Measurements from ENCODE around the gene SCARB1. TPM values are rescaled to one million over a fixed set of nuclear protein-coding genes. Genes with fewer than 3 reads are reported as not detected.

The SCARB1 gene
- total and polyA plus RNA-seq, 2 of the 13 experiments (the other 11 are each of a cell fraction or from before 2014, with no cell fraction given) = 63.4 to 160 TPM

DNA sequence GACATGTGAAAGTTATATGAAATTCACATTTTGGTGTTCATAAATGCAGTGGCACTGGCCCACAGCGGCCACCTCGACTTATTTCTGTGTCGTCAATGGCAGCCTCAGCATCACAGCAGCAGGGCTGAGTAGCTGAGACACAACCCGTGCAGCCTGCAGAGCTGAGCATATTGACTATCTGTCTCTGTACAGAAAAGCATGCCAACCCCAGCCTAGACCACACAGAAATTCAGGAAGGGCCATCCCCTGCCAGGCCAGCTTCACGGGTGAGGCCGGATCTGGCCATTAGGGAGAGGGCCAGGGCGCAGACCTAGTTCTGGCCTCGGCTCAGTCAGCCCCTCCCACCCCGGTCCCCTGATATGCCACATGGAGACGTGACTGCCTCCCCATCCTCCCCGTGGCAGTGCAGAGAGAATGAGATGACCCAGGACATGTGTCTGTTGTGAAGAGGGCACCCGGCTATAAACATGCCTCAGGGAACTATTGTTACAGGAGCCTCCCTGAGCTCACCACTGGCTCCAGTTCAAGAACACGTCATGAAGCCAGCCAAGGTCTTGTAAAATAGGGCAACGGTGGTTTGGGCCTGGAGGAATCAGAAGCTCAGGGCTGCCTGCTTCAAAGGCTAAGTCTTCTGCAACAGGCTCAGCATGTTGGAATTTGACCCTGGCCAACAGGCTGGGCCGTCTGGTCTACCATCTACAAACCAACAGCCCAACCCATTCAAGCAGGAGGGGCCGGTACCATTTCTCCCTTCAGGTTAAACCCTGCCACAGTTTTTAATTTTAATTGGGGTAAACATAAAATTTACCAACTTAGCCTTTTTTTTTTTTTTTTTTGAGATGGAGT, 25.5 kb downstream of the SCARB1 start:
- CTCF ChIA-PET (ENCODE audit: low intra/inter-chr PET ratio, low total read pairs) = no interaction called here
- Histone ChIP-seq H3K9ac (ENCODE audit: insufficient read depth, low read depth, low read length) (peak overlapping the region; percentile 21), H3K9me3 (ENCODE audit: low read length) (no peaks in the 10 kb centered on the region), H3K4me1 (ENCODE audit: insufficient read depth, low read length) (peaks cover 98% of the 10 kb centered on the region), H3K79me2 (ENCODE audit: insufficient read depth, low read length) (peaks cover 68% of the 10 kb centered on the region), H3K36me3 (replicated peaks in 1 of 2; ENCODE audit: control insufficient read depth in 1 of 2, insufficient read depth in 2 of 2, low read length in 2 of 2) (peaks cover 7 to 33% of the 10 kb centered on the region in 2 experiments; a peak in 4 of 5 replicates), H4K20me1 (ENCODE audit: insufficient read depth, low read length) (no peaks in the 10 kb centered on the region), H3K27me3 (ENCODE audit: control insufficient read depth in 1 of 2, insufficient read depth in 2 of 2, low read length in 2 of 2) (no peaks in the 10 kb centered on the region), H3K27ac (ENCODE audit: extremely low read length, insufficient read depth, low read length) (peak overlapping the region; percentile 75), H2AFZ (ENCODE audit: low read length) (no peak overlapping the region), H3K4me2 (ENCODE audit: low read depth, low read length) (peak overlapping the region; percentile 49), H3K4me3 (replicated peaks in 1 of 3; ENCODE audit: insufficient read depth in 1 of 3, low read depth in 2 of 3, low read length in 3 of 3) (peak overlapping the region in 1 of 3 experiments; percentile 8; a peak in 1 of 6 replicates)
- peak; percentile 98 for DNase-seq (ENCODE audit: low spot score)
- peak; percentile 87 for ATAC-seq
- POLR2A ChIA-PET = interaction anchor here (0.6 to 2.9 kb wide), 18 partner anchors 9 to 102 kb away, joined by 3 to 49 read pairs (median 4); partner anchors contain the start of genes SCARB1 and UBC
- in situ Hi-C loops (cut with HindIII; ENCODE audit: extremely low pct_ligation_motif_present, low pct_unique_long_range_greater_than_20kb) = no loop called here
- intact Hi-C loops (cut with micrococcal nuclease; ENCODE audit: unreplicated experiment) = loop anchor here (1.0 kb wide), 1 partner anchor 14 kb away; no protein-coding TSS in a partner anchor
- BruUV-seq (replicated peaks) = TSS peak; percentile 51
- peak; percentile 73 for FAIRE-seq
- WGBS (ENCODE audit: low lambda C conversion rate) = 28% methylated on average over 9 of the region's 16 CpGs
- TF ChIP-seq IRF1 (CRISPR knock-in tag; IDR thresholded peaks at IDR 0.05; ENCODE audit: low read depth) = no peak
- no peak for TF ChIP-seq STAT6 (CRISPR knock-in tag; IDR thresholded peaks at IDR 0.05; ENCODE audit: borderline replicate concordance)
- TF ChIP-seq MIER3 (CRISPR knock-in tag; IDR thresholded peaks at IDR 0.05; ENCODE audit: borderline replicate concordance) = peak; percentile 60; the same call in 1 of the 2 replicates
- TF ChIP-seq FOXA1 (IDR thresholded peaks at IDR 0.05) = no peak
- TF ChIP-seq FOXA1 (CRISPR knock-in tag; IDR thresholded peaks at IDR 0.05) = peak; percentile 22; the same call in 1 of the 2 replicates
- no peak for TF ChIP-seq ZC3H4 (CRISPR knock-in tag; IDR thresholded peaks at IDR 0.05; ENCODE audit: borderline replicate concordance)
- TF ChIP-seq ZNF10 (CRISPR knock-in tag; IDR thresholded peaks at IDR 0.05; ENCODE audit: borderline replicate concordance, low read depth) = no peak
- peak; percentile 46 for TF ChIP-seq ATF3 (CRISPR knock-in tag; IDR thresholded peaks at IDR 0.05)
- no peak for TF ChIP-seq TFDP2 (CRISPR knock-in tag; IDR thresholded peaks at IDR 0.05)
- TF ChIP-seq TCF12 (IDR thresholded peaks at IDR 0.05) = no peak
- TF ChIP-seq TCF12 (CRISPR knock-in tag; IDR thresholded peaks at IDR 0.05) = no peak; the same call in 1 of the 2 replicates
- TF ChIP-seq ZNF567 (CRISPR knock-in tag; IDR thresholded peaks at IDR 0.05; ENCODE audit: borderline replicate concordance) = 0 out of 2 replicates have a peak, but pooled peaks have one; percentile 39
- no peak for TF ChIP-seq TBX3 (IDR thresholded peaks at IDR 0.05; ENCODE audit: borderline replicate concordance)
- no peak for TF ChIP-seq ZSCAN22 (CRISPR knock-in tag; IDR thresholded peaks at IDR 0.05)
- TF ChIP-seq BCL6 (CRISPR knock-in tag; IDR thresholded peaks at IDR 0.05) = peak; percentile 29; the same call in 1 of the 2 replicates
- 0 out of 2 replicates have a peak, but pooled peaks have one; percentile 39 for TF ChIP-seq BRCA1 (CRISPR knock-in tag; IDR thresholded peaks at IDR 0.05)
- TF ChIP-seq, protein P1, sequence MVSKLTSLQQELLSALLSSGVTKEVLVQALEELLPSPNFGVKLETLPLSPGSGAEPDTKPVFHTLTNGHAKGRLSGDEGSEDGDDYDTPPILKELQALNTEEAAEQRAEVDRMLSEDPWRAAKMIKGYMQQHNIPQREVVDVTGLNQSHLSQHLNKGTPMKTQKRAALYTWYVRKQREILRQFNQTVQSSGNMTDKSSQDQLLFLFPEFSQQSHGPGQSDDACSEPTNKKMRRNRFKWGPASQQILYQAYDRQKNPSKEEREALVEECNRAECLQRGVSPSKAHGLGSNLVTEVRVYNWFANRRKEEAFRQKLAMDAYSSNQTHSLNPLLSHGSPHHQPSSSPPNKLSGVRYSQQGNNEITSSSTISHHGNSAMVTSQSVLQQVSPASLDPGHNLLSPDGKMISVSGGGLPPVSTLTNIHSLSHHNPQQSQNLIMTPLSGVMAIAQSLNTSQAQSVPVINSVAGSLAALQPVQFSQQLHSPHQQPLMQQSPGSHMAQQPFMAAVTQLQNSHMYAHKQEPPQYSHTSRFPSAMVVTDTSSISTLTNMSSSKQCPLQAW (CRISPR knock-in tag; IDR thresholded peaks at IDR 0.05) = peak; percentile 85
